GM12878 (cell line): ENCODE results near the gene NUDT14. TPM values are rescaled to one million over a fixed set of nuclear protein-coding genes. Genes with fewer than 3 reads are reported as not detected.

Experiments used
- ASH2L ChIP-seq: fragments of 300-600, 200-600 bp; sonication (generic); IDR thresholded peaks from 2 replicates; pipeline ENCODE4 v1.6.1; 2017; ENCODE audit warnings: low read depth, mild to moderate bottlenecking, borderline replicate concordance
- FOXM1 ChIP-seq: IDR thresholded peaks from 2 replicates; pipeline ENCODE4 v1.6.1; 2012; ENCODE audit warnings: low read depth, mild to moderate bottlenecking, inconsistent platforms, low read length, moderate library complexity
- GATAD2B ChIP-seq: fragments of 450-650 bp; conservative IDR thresholded peaks from 2 replicates; pipeline ENCODE4 v1.6.1; 2017; ENCODE audit warnings: low read depth, mild to moderate bottlenecking, moderate library complexity
- MEF2B ChIP-seq: fragments of 450-650 bp; IDR thresholded peaks from 2 replicates; pipeline ENCODE4 v1.6.1; 2018; ENCODE audit warnings: mild to moderate bottlenecking, moderate library complexity; ENCODE audit not compliant: partially characterized antibody, poor library complexity, severe bottlenecking
- NKRF ChIP-seq: fragments of 450-650 bp; conservative IDR thresholded peaks from 2 replicates; pipeline ENCODE4 v1.6.1; 2017; ENCODE audit warnings: mild to moderate bottlenecking, moderate library complexity
- ZNF24 ChIP-seq: fragments of 450-650 bp; IDR thresholded peaks from 2 replicates; pipeline ENCODE4 v1.6.1; 2017; ENCODE audit warnings: antibody characterized with exemption, mild to moderate bottlenecking
- ZNF592 ChIP-seq: fragments of 450-650 bp; IDR thresholded peaks from 2 replicates; pipeline ENCODE4 v1.6.1; 2017; ENCODE audit warnings: mild to moderate bottlenecking, moderate library complexity
- polyA plus RNA-seq, 11 experiments: library from polyadenylated mRNA; depleted of rRNA in 4 of 11; unstranded in 6 of 11; stranded (reverse) in 5 of 11; fragments of >200 nt; fragmentation: Nextera tagmentation in 4 of 11; fragmentation: Illumina TruSeq in 1 of 11; extraction: Ambion mirVana in 4 of 11; extraction: Trizol in 1 of 11; gene quantifications; 1 replicate in 1 of 11; 2 replicates in 10 of 11; pipeline versions ENCODE4 v1.2.1 to v1.2.3, GENCODE V29; 2011 to 2016; ENCODE audit warnings: inconsistent platforms in 2 of 11, missing spikeins in 2 of 11, low read depth in 1 of 11
- total RNA-seq, 4 experiments: library from RNA; depleted of rRNA in 3 of 4; stranded (reverse); fragments of >200 nt in 3 of 4; fragmentation: Illumina TruSeq in 1 of 4; extraction: Trizol in 1 of 4; gene quantifications; 2 replicates each; pipeline versions ENCODE4 v1.2.1 to v1.2.3, GENCODE V29; 2013 to 2021

The NUDT14 gene
- total and polyA plus RNA-seq, 10 of the 15 experiments (the other 5 are each of a cell fraction or from before 2014, with no cell fraction given): 0.62 to 6.8 (median 4.3) TPM; not detected in 1

GRCh38 chr14:105168093-105168420 is 13.1 kb downstream of the NUDT14 start (continued):
- TF ChIP-seq ZNF592: no peak
- TF ChIP-seq GATAD2B: no peak
- no peak for TF ChIP-seq MEF2B
- TF ChIP-seq NKRF: no peak
- TF ChIP-seq ZNF24: no peak
- no peak for TF ChIP-seq ASH2L
- TF ChIP-seq FOXM1: no peak
